NCI-H2227 treated with DMSO at 0.1 percent for 48 hours (cell line): Measurements from ENCODE around the gene BRME1.
A peak's percentile ranks its signal among the peaks of the same experiment; 100 is the strongest.
"Not testable (repeated sequence)": the region's sequence is repeated elsewhere in the genome, so short reads cannot be mapped to it uniquely, and the experiment has no call there.

ENCODE experiments used
- DNase-seq: peaks from one replicate; lab custom pipeline; 2025; lab: John Stamatoyannopoulos, UW

Gene BRME1

GRCh38 chr19:13926010-13926409 lies 20.1 kb upstream of the BRME1 start:
- DNase-seq: no peak

GRCh38 chr19:13923194-13923987 lies 17.5 kb upstream of the BRME1 start:
- DNase-seq: no peak

GRCh38 chr19:13922118-13922517 lies 16.2 kb upstream of the BRME1 start:
- DNase-seq: not testable (repeated sequence)

GRCh38 chr19:13920940-13921747 lies 15.2 kb upstream of the BRME1 start:
- peak; percentile 19 for DNase-seq

GRCh38 chr19:13920524-13920923 lies 14.6 kb upstream of the BRME1 start:
- no peak for DNase-seq

GRCh38 chr19:13918726-13919411 lies 13.0 kb upstream of the BRME1 start:
- DNase-seq: no peak

GRCh38 chr19:13917888-13918406 lies 12.0 kb upstream of the BRME1 start:
- DNase-seq: no peak

- DNase-seq: no peak
Measured at GRCh38 chr19:13914777-13915176, 8.9 kb upstream of the BRME1 start.

- no peak for DNase-seq
Measured at GRCh38 chr19:13913352-13913751, 7.4 kb upstream of the BRME1 start.

GRCh38 chr19:13909430-13909829 lies 3.5 kb upstream of the BRME1 start:
- DNase-seq: no peak

GRCh38 chr19:13908674-13909073 lies 2.8 kb upstream of the BRME1 start:
- no peak for DNase-seq

- DNase-seq: no peak
Measured at GRCh38 chr19:13906910-13907309, 993 bp upstream of the BRME1 start.

GRCh38 chr19:13906521-13906904 lies 596 bp upstream of the BRME1 start:
- DNase-seq: no peak

- no peak for DNase-seq
Measured at GRCh38 chr19:13902993-13903555, 2.8 kb downstream of the BRME1 start.

- no peak for DNase-seq
Measured at GRCh38 chr19:13899912-13900584, 5.9 kb downstream of the BRME1 start.

- no peak for DNase-seq
Measured at GRCh38 chr19:13899393-13899792, 6.5 kb downstream of the BRME1 start.

- no peak for DNase-seq
Measured at GRCh38 chr19:13896227-13896626, 9.7 kb downstream of the BRME1 start.

GRCh38 chr19:13894552-13894951 lies 11.4 kb downstream of the BRME1 start:
- no peak for DNase-seq

- no peak for DNase-seq
Measured at GRCh38 chr19:13892870-13893269, 13.0 kb downstream of the BRME1 start.

GRCh38 chr19:13890136-13890535 lies 15.8 kb downstream of the BRME1 start:
- DNase-seq: no peak

GRCh38 chr19:13888281-13888680 lies 17.6 kb downstream of the BRME1 start:
- no peak for DNase-seq

- DNase-seq: no peak
Measured at GRCh38 chr19:13887517-13887916, 18.4 kb downstream of the BRME1 start.
